Osteocyte (in vitro differentiated cells): ENCODE measurements around the gene TNFSF8. TPM values are rescaled to one million over a fixed set of nuclear protein-coding genes. Genes with fewer than 3 reads are reported as not detected.
A peak's percentile ranks its signal among the peaks of the same experiment; 100 is the strongest.

Experiments
- DNase-seq: peaks from one replicate; pipeline ENCODE4 v3.0.0; 2021; ENCODE audit warnings: mixed read lengths; ENCODE audit not compliant: unreplicated experiment; ENCODE audit errors: extremely low spot score
- H3K27ac Mint-ChIP-seq: one replicate; pipeline ENCODE4 v1.8.0; 2021; ENCODE audit warnings: mild to moderate bottlenecking, mixed read lengths; ENCODE audit not compliant: unreplicated experiment
- H3K27me3 Mint-ChIP-seq: one replicate; pipeline ENCODE4 v1.8.0; 2021; ENCODE audit warnings: mixed read lengths; ENCODE audit not compliant: unreplicated experiment
- H3K36me3 Mint-ChIP-seq: one replicate; pipeline ENCODE4 v1.8.0; 2021; ENCODE audit warnings: mixed read lengths; ENCODE audit not compliant: unreplicated experiment
- H3K4me1 Mint-ChIP-seq: one replicate; pipeline ENCODE4 v1.8.0; 2021; ENCODE audit warnings: mixed read lengths; ENCODE audit not compliant: unreplicated experiment
- H3K4me3 Mint-ChIP-seq: one replicate; pipeline ENCODE4 v1.8.0; 2021; ENCODE audit warnings: mild to moderate bottlenecking, moderate library complexity, mixed read lengths; ENCODE audit not compliant: unreplicated experiment
- H3K9me3 Mint-ChIP-seq: one replicate; pipeline ENCODE4 v1.8.0; 2021; ENCODE audit warnings: mixed read lengths; ENCODE audit not compliant: unreplicated experiment
- total RNA-seq: library from RNA; stranded (reverse); gene quantifications from 2 replicates; pipeline ENCODE4 v1.2.1, GENCODE V29; 2021
- TF ChIP-seq, protein P1 (sequence below): fragments of 200-600 bp; sonication (generic); IDR thresholded peaks from 2 replicates; pipeline ENCODE4 v1.5.0; 2021; ENCODE audit warnings: antibody characterized with exemption, mild to moderate bottlenecking, moderate library complexity

TNFSF8 gene
- total RNA-seq, 1 donor from 2014 or later = not detected

DNA sequence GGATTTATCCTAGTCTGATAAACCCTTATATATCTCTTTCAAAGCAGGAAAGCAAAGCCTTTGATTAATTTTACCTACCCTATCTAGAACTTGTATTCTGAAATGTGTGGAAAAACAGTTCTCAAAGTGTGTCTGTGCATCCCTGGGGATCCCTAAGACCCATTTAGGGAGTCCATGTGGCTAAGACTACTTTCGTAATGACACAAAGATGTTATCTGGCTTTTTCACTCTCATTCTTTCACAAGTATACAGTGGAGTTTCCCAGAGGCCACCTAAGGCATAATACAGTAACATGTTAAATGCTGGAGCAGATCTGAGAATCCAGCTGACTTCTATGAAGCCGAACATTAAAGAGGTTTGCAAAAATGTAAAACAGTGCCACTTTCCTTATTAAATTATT lies 70.2 kb downstream of the TNFSF8 start:
- Mint-ChIP-seq H3K27ac (no peak overlapping the region), H3K4me3 (no peak overlapping the region), H3K9me3 (no peaks in the 10 kb centered on the region), H3K36me3 (no peaks in the 10 kb centered on the region), H3K27me3 (no peaks in the 10 kb centered on the region), H3K4me1 (peaks cover 27% of the 10 kb centered on the region)
- DNase-seq = no peak
- TF ChIP-seq, protein P1, sequence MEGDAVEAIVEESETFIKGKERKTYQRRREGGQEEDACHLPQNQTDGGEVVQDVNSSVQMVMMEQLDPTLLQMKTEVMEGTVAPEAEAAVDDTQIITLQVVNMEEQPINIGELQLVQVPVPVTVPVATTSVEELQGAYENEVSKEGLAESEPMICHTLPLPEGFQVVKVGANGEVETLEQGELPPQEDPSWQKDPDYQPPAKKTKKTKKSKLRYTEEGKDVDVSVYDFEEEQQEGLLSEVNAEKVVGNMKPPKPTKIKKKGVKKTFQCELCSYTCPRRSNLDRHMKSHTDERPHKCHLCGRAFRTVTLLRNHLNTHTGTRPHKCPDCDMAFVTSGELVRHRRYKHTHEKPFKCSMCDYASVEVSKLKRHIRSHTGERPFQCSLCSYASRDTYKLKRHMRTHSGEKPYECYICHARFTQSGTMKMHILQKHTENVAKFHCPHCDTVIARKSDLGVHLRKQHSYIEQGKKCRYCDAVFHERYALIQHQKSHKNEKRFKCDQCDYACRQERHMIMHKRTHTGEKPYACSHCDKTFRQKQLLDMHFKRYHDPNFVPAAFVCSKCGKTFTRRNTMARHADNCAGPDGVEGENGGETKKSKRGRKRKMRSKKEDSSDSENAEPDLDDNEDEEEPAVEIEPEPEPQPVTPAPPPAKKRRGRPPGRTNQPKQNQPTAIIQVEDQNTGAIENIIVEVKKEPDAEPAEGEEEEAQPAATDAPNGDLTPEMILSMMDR = no peak

DNA sequence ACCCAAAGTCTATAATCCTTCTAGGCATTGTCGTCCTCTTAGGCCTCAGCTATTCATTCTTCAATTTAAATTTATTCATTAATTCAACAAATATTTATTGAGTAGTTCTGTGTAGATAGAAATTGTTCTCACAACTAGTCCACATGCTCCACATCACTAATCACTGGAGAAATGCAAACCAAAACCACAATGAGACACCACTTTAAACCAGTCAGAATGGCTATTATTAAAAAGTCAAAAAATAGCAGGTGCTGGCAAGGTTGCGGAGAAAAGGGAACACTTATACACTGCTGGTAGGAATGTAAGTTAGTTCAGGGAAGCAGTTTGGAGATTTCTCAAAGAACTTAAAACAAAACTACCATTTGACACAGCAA lies 73.5 kb downstream of the TNFSF8 start:
- Mint-ChIP-seq H3K27ac (peak overlapping the region; percentile 81), H3K4me3 (no peak overlapping the region), H3K4me1 (peaks cover 46% of the 10 kb centered on the region), H3K36me3 (no peaks in the 10 kb centered on the region), H3K27me3 (no peaks in the 10 kb centered on the region), H3K9me3 (no peaks in the 10 kb centered on the region)
- TF ChIP-seq, protein P1 = no peak
- DNase-seq = no peak

DNA sequence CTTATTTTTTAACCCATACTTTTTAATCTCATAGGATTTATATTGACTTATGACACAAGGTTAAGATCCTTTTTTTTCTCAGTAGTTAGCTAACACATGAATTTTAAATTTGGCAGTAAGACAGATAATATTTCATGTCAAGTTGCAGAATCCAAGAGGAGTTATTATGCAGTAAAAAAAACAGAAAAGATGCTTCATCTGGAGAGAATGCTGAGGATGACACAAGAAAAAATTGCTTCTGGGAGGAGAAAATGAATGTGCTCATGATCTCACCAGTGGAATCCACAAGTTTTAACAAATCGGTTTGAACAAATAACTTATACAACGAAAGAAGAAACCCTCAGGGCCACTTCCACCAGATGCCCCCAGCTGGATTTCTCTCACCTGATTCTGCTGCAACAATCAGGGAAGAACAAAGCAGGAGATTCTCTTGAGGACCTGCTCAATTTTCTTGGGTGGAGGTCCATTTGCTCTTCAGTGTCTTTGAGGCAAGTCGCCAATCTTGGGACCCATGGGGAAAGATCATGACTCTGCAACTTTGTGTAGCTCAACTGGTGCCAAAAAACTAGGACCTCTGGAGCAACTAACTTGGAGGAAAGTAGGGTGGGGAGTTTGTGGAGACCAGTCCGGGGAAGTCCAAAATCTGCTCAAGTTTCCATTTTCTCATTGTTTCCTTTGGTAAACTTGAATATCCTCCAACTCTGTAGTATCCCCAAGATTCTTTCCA lies 74.0 kb downstream of the TNFSF8 start:
- no peak for DNase-seq
- H3K4me1 Mint-ChIP-seq = peaks cover 51% of the 10 kb centered on the region
- no peaks in the 10 kb centered on the region for H3K36me3 Mint-ChIP-seq
- H3K9me3 Mint-ChIP-seq = no peaks in the 10 kb centered on the region
- peak overlapping the region; percentile 81 for H3K27ac Mint-ChIP-seq
- TF ChIP-seq, protein P1 = no peak
- no peaks in the 10 kb centered on the region for H3K27me3 Mint-ChIP-seq
- H3K4me3 Mint-ChIP-seq = no peak overlapping the region

DNA sequence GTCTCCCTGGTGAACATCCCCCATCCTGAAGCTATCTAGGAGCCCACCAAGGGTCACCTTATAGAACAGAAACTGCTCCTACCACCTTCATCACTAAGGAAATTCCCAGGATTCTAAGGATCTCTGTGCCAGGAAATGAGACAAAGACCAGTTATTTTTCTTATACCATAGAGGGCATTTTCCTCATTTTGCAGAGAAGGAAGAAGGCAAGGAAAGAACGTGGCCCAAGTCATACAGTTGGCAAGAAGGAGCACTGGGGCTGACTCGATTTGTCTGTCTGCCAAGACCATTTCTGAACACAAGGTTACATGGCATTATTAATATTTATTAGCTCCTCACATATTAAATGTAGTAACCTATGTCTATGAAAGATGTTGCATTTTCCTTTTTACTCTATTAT lies 74.9 kb downstream of the TNFSF8 start:
- Mint-ChIP-seq H3K4me1 (peaks cover 54% of the 10 kb centered on the region), H3K27ac (peak overlapping the region; percentile 81), H3K27me3 (no peaks in the 10 kb centered on the region), H3K36me3 (no peaks in the 10 kb centered on the region), H3K9me3 (no peaks in the 10 kb centered on the region), H3K4me3 (no peak overlapping the region)
- no peak for DNase-seq
- TF ChIP-seq, protein P1 = no peak

DNA sequence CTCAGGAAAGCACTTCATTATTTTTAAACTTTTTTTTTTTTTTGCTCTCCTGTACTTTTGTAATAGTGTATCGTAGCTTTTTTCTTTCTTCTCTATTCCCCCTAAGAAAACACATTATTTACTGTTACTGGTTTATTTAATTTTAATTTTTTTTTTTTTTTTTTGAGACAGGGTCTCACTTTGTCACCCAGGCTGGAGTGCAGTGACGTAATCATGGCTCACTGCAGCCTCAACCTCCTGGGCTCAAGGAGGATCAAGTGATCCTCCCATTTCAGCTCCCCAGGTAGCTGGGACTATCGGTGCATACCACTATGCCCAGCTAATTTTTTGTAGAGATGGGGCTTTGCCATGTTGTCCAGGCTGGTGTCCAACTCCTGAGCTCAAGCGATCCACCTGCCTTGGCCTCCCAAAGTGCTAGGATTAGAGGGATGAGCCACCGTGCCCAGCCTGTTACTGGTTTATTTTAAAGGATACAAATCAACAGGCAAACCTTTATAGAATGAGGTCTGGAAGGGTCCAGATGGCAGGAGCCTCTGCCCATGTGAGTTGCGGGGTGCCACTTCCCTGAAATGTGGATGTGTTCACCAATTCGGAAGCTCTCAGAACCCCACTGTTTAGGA lies 75.5 kb downstream of the TNFSF8 start:
- Mint-ChIP-seq H3K36me3 (no peaks in the 10 kb centered on the region), H3K27ac (no peak overlapping the region), H3K4me3 (no peak overlapping the region), H3K27me3 (no peaks in the 10 kb centered on the region), H3K4me1 (peaks cover 60% of the 10 kb centered on the region), H3K9me3 (no peaks in the 10 kb centered on the region)
- TF ChIP-seq, protein P1 = no peak
- no peak for DNase-seq
